T-helper 2 cell treated with Interferon-gamma antibody and Interleukin-4, amounts not matched to agents 5 μg/mL and 100 μg/mL, for 36 hours (primary cell): ENCODE results near the gene NEB.

Experiments
- DNase-seq: peaks from one replicate; pipeline ENCODE4 v3.0.0; 2021; ENCODE audit warnings: low spot score
- H3K27ac Mint-ChIP-seq: one replicate; pipeline ENCODE4 v1.8.0; 2021; ENCODE audit warnings: mild to moderate bottlenecking, mixed read lengths
- H3K27me3 Mint-ChIP-seq: one replicate; pipeline ENCODE4 v1.8.0; 2021; ENCODE audit warnings: low read depth, mixed read lengths
- H3K36me3 Mint-ChIP-seq: one replicate; pipeline ENCODE4 v1.8.0; 2021; ENCODE audit warnings: low read depth, mixed read lengths
- H3K4me1 Mint-ChIP-seq: one replicate; pipeline ENCODE4 v1.8.0; 2021; ENCODE audit warnings: low read depth, mixed read lengths
- H3K4me3 Mint-ChIP-seq: one replicate; pipeline ENCODE4 v1.8.0; 2022; ENCODE audit warnings: mild to moderate bottlenecking, moderate library complexity, mixed read lengths
- H3K9me3 Mint-ChIP-seq: one replicate; pipeline ENCODE4 v1.8.0; 2021; ENCODE audit warnings: mixed read lengths

Gene NEB

GRCh38 chr2:151730262-151730975 is 3.9 kb downstream of the NEB start:
- Mint-ChIP-seq H3K9me3 (no peaks in the 10 kb centered on the region), H3K36me3 (no peaks in the 10 kb centered on the region), H3K4me3 (no peak overlapping the region), H3K4me1 (no peaks in the 10 kb centered on the region), H3K27ac (no peak overlapping the region), H3K27me3 (peaks cover 6% of the 10 kb centered on the region)
- DNase-seq = no peak

- H3K27ac Mint-ChIP-seq = no peak overlapping the region
- H3K36me3 Mint-ChIP-seq = no peaks in the 10 kb centered on the region
- no peaks in the 10 kb centered on the region for H3K4me1 Mint-ChIP-seq
- H3K4me3 Mint-ChIP-seq = no peak overlapping the region
- DNase-seq = no peak
- H3K27me3 Mint-ChIP-seq = peaks cover 9% of the 10 kb centered on the region
- no peaks in the 10 kb centered on the region for H3K9me3 Mint-ChIP-seq
Observed at GRCh38 chr2:151729837-151730236, 4.4 kb downstream of the NEB start.

GRCh38 chr2:151729415-151729811 is 4.9 kb downstream of the NEB start:
- Mint-ChIP-seq H3K4me3 (no peak overlapping the region), H3K36me3 (no peaks in the 10 kb centered on the region), H3K27ac (no peak overlapping the region), H3K27me3 (peaks cover 9% of the 10 kb centered on the region), H3K9me3 (no peaks in the 10 kb centered on the region), H3K4me1 (no peaks in the 10 kb centered on the region)
- no peak for DNase-seq

- no peak for DNase-seq
- Mint-ChIP-seq H3K4me3 (no peak overlapping the region), H3K9me3 (no peaks in the 10 kb centered on the region), H3K27ac (no peak overlapping the region), H3K36me3 (no peaks in the 10 kb centered on the region), H3K27me3 (peaks cover 9% of the 10 kb centered on the region), H3K4me1 (no peaks in the 10 kb centered on the region)
Observed at GRCh38 chr2:151728804-151729414, 5.4 kb downstream of the NEB start.

GRCh38 chr2:151727593-151728552 is 6.4 kb downstream of the NEB start:
- no peak overlapping the region for H3K27ac Mint-ChIP-seq
- no peaks in the 10 kb centered on the region for H3K36me3 Mint-ChIP-seq
- H3K4me1 Mint-ChIP-seq = no peaks in the 10 kb centered on the region
- peaks cover 9% of the 10 kb centered on the region for H3K27me3 Mint-ChIP-seq
- H3K4me3 Mint-ChIP-seq = no peak overlapping the region
- no peaks in the 10 kb centered on the region for H3K9me3 Mint-ChIP-seq
- no peak for DNase-seq

- H3K4me1 Mint-ChIP-seq = peaks cover 3% of the 10 kb centered on the region
- peaks cover 3% of the 10 kb centered on the region for H3K27me3 Mint-ChIP-seq
- DNase-seq = no peak
- H3K36me3 Mint-ChIP-seq = no peaks in the 10 kb centered on the region
- H3K9me3 Mint-ChIP-seq = no peaks in the 10 kb centered on the region
- H3K4me3 Mint-ChIP-seq = no peak overlapping the region
- no peak overlapping the region for H3K27ac Mint-ChIP-seq
Observed at GRCh38 chr2:151721161-151721560, 13.1 kb downstream of the NEB start.

- H3K4me1 Mint-ChIP-seq = peaks cover 3% of the 10 kb centered on the region
- H3K36me3 Mint-ChIP-seq = no peaks in the 10 kb centered on the region
- no peaks in the 10 kb centered on the region for H3K9me3 Mint-ChIP-seq
- peaks cover 3% of the 10 kb centered on the region for H3K27me3 Mint-ChIP-seq
- no peak overlapping the region for H3K27ac Mint-ChIP-seq
- no peak for DNase-seq
- no peak overlapping the region for H3K4me3 Mint-ChIP-seq
Observed at GRCh38 chr2:151720521-151720920, 13.8 kb downstream of the NEB start.

GRCh38 chr2:151718796-151719195 is 15.5 kb downstream of the NEB start:
- Mint-ChIP-seq H3K27me3 (no peaks in the 10 kb centered on the region), H3K4me3 (no peak overlapping the region), H3K4me1 (peaks cover 3% of the 10 kb centered on the region), H3K36me3 (no peaks in the 10 kb centered on the region), H3K27ac (no peak overlapping the region), H3K9me3 (no peaks in the 10 kb centered on the region)
- DNase-seq = no peak

- Mint-ChIP-seq H3K4me3 (no peak overlapping the region), H3K27ac (no peak overlapping the region), H3K9me3 (no peaks in the 10 kb centered on the region), H3K27me3 (no peaks in the 10 kb centered on the region), H3K36me3 (no peaks in the 10 kb centered on the region), H3K4me1 (peaks cover 3% of the 10 kb centered on the region)
- no peak for DNase-seq
Observed at GRCh38 chr2:151718247-151718646, 16.0 kb downstream of the NEB start.

GRCh38 chr2:151716721-151717120 is 17.6 kb downstream of the NEB start:
- no peak for DNase-seq
- no peaks in the 10 kb centered on the region for H3K27me3 Mint-ChIP-seq
- H3K4me1 Mint-ChIP-seq = peaks cover 3% of the 10 kb centered on the region
- no peak overlapping the region for H3K4me3 Mint-ChIP-seq
- H3K36me3 Mint-ChIP-seq = no peaks in the 10 kb centered on the region
- H3K9me3 Mint-ChIP-seq = no peaks in the 10 kb centered on the region
- H3K27ac Mint-ChIP-seq = no peak overlapping the region

- Mint-ChIP-seq H3K4me3 (no peak overlapping the region), H3K27ac (no peak overlapping the region), H3K27me3 (no peaks in the 10 kb centered on the region), H3K36me3 (no peaks in the 10 kb centered on the region), H3K4me1 (peaks cover 3% of the 10 kb centered on the region), H3K9me3 (no peaks in the 10 kb centered on the region)
- no peak for DNase-seq
Observed at GRCh38 chr2:151713291-151713903, 20.9 kb downstream of the NEB start.

- no peak overlapping the region for H3K4me3 Mint-ChIP-seq
- H3K9me3 Mint-ChIP-seq = no peaks in the 10 kb centered on the region
- DNase-seq = no peak
- no peaks in the 10 kb centered on the region for H3K36me3 Mint-ChIP-seq
- H3K4me1 Mint-ChIP-seq = no peaks in the 10 kb centered on the region
- no peaks in the 10 kb centered on the region for H3K27me3 Mint-ChIP-seq
- H3K27ac Mint-ChIP-seq = no peak overlapping the region
Observed at GRCh38 chr2:151711025-151711424, 23.3 kb downstream of the NEB start.

- Mint-ChIP-seq H3K27ac (no peak overlapping the region), H3K9me3 (no peaks in the 10 kb centered on the region), H3K27me3 (no peaks in the 10 kb centered on the region), H3K36me3 (no peaks in the 10 kb centered on the region), H3K4me3 (no peak overlapping the region), H3K4me1 (no peaks in the 10 kb centered on the region)
- DNase-seq = no peak
Observed at GRCh38 chr2:151708788-151709187, 25.5 kb downstream of the NEB start.

GRCh38 chr2:151707857-151708256 is 26.4 kb downstream of the NEB start:
- H3K4me3 Mint-ChIP-seq = no peak overlapping the region
- no peaks in the 10 kb centered on the region for H3K9me3 Mint-ChIP-seq
- H3K27me3 Mint-ChIP-seq = no peaks in the 10 kb centered on the region
- H3K4me1 Mint-ChIP-seq = no peaks in the 10 kb centered on the region
- H3K36me3 Mint-ChIP-seq = no peaks in the 10 kb centered on the region
- H3K27ac Mint-ChIP-seq = no peak overlapping the region
- no peak for DNase-seq
